ENCODE data around the gene SH2B3.

- TF ChIP-seq, protein P1, sequence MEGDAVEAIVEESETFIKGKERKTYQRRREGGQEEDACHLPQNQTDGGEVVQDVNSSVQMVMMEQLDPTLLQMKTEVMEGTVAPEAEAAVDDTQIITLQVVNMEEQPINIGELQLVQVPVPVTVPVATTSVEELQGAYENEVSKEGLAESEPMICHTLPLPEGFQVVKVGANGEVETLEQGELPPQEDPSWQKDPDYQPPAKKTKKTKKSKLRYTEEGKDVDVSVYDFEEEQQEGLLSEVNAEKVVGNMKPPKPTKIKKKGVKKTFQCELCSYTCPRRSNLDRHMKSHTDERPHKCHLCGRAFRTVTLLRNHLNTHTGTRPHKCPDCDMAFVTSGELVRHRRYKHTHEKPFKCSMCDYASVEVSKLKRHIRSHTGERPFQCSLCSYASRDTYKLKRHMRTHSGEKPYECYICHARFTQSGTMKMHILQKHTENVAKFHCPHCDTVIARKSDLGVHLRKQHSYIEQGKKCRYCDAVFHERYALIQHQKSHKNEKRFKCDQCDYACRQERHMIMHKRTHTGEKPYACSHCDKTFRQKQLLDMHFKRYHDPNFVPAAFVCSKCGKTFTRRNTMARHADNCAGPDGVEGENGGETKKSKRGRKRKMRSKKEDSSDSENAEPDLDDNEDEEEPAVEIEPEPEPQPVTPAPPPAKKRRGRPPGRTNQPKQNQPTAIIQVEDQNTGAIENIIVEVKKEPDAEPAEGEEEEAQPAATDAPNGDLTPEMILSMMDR (IDR thresholded peaks at IDR 0.05) = no peak
- 0 out of 2 replicates have a peak, but pooled peaks have one; percentile 35 for TF ChIP-seq POLR2AphosphoS5 (IDR thresholded peaks at IDR 0.05; ENCODE audit: low read depth, low read length)
Observed at GRCh38 chr12:111406474-111407376, 1.0 kb downstream of the SH2B3 start.

All from Panc1 (cell line).